Aortic smooth muscle cell (primary cell): ENCODE measurements around the gene ZNG1B. TPM values are rescaled to one million over a fixed set of nuclear protein-coding genes. Genes with fewer than 3 reads are reported as not detected.

ENCODE experiments used
- total RNA-seq: library from RNA; depleted of rRNA; stranded (reverse); fragments of >200 nt; gene quantifications from 2 replicates; pipeline ENCODE4 v1.2.3, GENCODE V29; 2014

The ZNG1B gene
- total RNA-seq = 51.2 and 60.1 TPM in 2 replicates

GRCh38 chr2:113437508-113438465 is at the start of gene ZNG1B:
Gene ZNG1B, plus strand, starts transcription at chr2:113437691. Its CDS starts 178 bp downstream, at chr2:113437869.

DNA sequence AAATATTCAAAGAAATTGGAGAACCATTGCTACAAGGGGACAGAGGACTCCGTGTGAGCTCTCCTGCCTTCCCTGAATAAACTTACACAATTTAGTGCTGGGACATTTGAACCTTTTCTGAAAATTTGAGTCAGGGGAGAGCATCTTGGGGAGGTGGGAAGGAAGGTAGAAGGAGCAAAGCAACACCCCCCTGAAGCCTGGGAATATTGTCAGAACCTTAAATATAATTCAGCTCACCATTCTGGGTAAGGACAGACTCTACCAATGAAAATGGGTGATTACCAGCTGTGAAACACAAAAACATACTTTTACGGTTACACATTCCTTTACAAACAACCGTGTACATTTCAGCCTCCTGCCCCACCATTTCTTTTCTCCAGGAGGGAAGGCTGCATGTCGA is 60.9 kb downstream of the ZNG1B start, which contains the start of gene FOXD4L1:
Gene FOXD4L1 (plus strand): TSS at position 301 of the 400 bp plus-strand sequence. CDS start 592 bp downstream, outside the sequence.

Other genes with a start within 250 kb of the ZNG1B start
- gene PAX8, start 158.8 kb upstream of the ZNG1B start, total RNA-seq = 0.13 and 0.19 TPM in 2 replicates
- 0.06 and 0.13 TPM in 2 replicates for gene FOXD4L1, start 61.0 kb downstream of the ZNG1B start, total RNA-seq
- 7.5 and 8.3 TPM in 2 replicates for gene RABL2A, start 189.6 kb downstream of the ZNG1B start, total RNA-seq